ENCODE results near the gene DCAF5. TPM values are rescaled to one million over a fixed set of nuclear protein-coding genes. Genes with fewer than 3 reads are reported as not detected.

Gene DCAF5
- total and polyA plus RNA-seq, 3 experiments from 2014 or later: 31.2 to 91.7 (median 32.9) TPM

DNA sequence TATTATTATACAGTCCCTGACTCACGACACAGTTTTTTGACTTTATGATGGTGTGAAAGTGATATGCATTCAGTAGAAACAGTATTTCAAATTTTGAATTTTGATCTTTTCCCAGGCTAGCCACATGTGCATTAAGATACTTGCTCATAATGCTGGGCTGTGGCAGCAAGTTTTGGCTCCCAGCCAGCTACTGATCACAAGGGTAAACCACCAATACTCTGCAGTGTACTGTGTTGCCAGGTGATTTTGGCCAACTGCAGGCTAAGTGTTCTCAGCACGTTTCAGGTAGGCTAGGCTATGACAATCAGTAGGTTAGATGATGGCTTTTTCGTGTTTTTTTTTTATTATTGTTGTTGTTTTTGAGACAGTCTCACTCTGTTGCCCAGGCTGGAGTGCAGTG is 104.5 kb downstream of the DCAF5 start:
- CTCF ChIA-PET: no interaction called here
- H3K4me1 ChIP-seq (ENCODE audit: insufficient read depth, low read length): no peaks in the 10 kb centered on the region
- POLR2A ChIA-PET: no interaction called here
- Mint-ChIP-seq H3K36me3 (peaks cover 0 to 26% (median 9%) of the 10 kb centered on the region in 3 donors), H3K4me1 (peaks cover 0 to 5% (median 4%) of the 10 kb centered on the region in 3 donors), H3K27ac (peak overlapping the region in 5 of 8 donors; percentile 8 to 45 (median 43)), H3K9me3 (no peaks in the 10 kb centered on the region), H3K27me3 (peaks cover 0 to 3% of the 10 kb centered on the region in 2 donors), H3K4me3 (no peak overlapping the region)
- peaks cover 10% of the 10 kb centered on the region for H3K36me3 ChIP-seq (ENCODE audit: insufficient read depth, low read length)
- H3K27me3 ChIP-seq (ENCODE audit: insufficient read depth, low read length, poor library complexity, severe bottlenecking): no peaks in the 10 kb centered on the region
- peak in 1 of 5 donors; percentile 36 for DNase-seq
- H3K9me3 ChIP-seq (ENCODE audit: low read length): no peaks in the 10 kb centered on the region
- H3K4me3 ChIP-seq (ENCODE audit: low read length): no peak overlapping the region
- no peak overlapping the region for H3K27ac ChIP-seq (ENCODE audit: low read depth, low read length)

DNA sequence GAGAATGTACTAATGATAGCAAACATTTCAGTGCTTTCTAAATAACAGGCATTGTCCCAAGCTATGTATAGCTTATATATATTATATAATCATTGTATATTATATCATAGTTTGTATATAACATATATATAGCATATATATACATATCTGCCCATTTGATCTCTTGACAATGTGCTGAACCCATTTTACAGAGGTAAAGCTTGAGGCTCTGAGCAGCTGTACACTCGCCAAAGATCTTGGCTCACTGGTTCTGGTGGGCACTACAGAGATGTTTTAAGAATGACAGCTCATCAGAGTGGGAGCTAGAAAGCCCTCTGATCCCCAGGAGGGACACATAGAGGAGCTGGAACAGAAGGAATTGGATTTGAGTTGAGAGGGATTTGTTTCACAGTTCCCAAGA is 105.7 kb downstream of the DCAF5 start:
- CTCF ChIA-PET: no interaction called here
- H3K4me1 ChIP-seq (ENCODE audit: insufficient read depth, low read length): no peaks in the 10 kb centered on the region
- POLR2A ChIA-PET: no interaction called here

DNA sequence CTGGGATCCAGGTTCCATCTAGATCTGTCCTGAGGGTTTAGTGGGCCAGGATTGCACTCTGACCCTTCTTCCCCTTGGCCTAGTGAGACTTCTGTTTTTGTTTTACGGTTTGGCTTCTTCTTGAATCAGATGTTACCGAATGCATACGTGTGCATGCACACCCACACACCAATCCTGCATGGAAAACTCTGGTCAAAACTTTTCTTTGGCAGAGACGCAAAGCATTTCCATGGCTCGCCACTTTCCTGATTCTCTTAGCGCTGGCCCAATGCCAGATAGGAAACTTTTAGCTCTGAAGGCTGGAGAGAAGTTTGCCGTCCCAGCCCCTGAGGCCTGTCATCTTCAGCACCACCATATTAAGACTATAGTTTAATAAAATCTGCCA is 106.5 kb downstream of the DCAF5 start:
- no peaks in the 10 kb centered on the region for H3K36me3 ChIP-seq (ENCODE audit: insufficient read depth, low read length)
- ChIA-PET POLR2A (no interaction called here), CTCF (no interaction called here)
- peaks cover 0 to 11% (median 1%) of the 10 kb centered on the region in 3 donors for H3K36me3 Mint-ChIP-seq
- no peaks in the 10 kb centered on the region for H3K9me3 ChIP-seq (ENCODE audit: low read length)
- peaks cover 6 to 7% of the 10 kb centered on the region in 2 donors for H3K27me3 Mint-ChIP-seq
- no peaks in the 10 kb centered on the region for H3K9me3 Mint-ChIP-seq
- H3K27me3 ChIP-seq (ENCODE audit: insufficient read depth, low read length, poor library complexity, severe bottlenecking): no peaks in the 10 kb centered on the region
- H3K4me1 Mint-ChIP-seq: peaks cover 0 to 16% (median 5%) of the 10 kb centered on the region in 3 donors
- no peak overlapping the region for H3K27ac ChIP-seq (ENCODE audit: low read depth, low read length)
- no peak overlapping the region for H3K4me3 Mint-ChIP-seq
- no peak overlapping the region for H3K27ac Mint-ChIP-seq
- no peaks in the 10 kb centered on the region for H3K4me1 ChIP-seq (ENCODE audit: insufficient read depth, low read length)
- H3K4me3 ChIP-seq (ENCODE audit: low read length): no peak overlapping the region
- DNase-seq: no peak

More for the DNA sequence above, 105.7 kb downstream of the DCAF5 start:
- H3K36me3 Mint-ChIP-seq: peaks cover 0 to 14% (median 4%) of the 10 kb centered on the region in 3 donors
- H3K4me3 ChIP-seq (ENCODE audit: low read length): no peak overlapping the region
- H3K4me1 Mint-ChIP-seq: peaks cover 0 to 16% (median 5%) of the 10 kb centered on the region in 3 donors
- H3K27ac Mint-ChIP-seq: peak overlapping the region in 1 of 8 donors; percentile 37
- no peaks in the 10 kb centered on the region for H3K9me3 Mint-ChIP-seq
- no peak for DNase-seq
- H3K36me3 ChIP-seq (ENCODE audit: insufficient read depth, low read length): no peaks in the 10 kb centered on the region
- no peak overlapping the region for H3K27ac ChIP-seq (ENCODE audit: low read depth, low read length)
- H3K27me3 ChIP-seq (ENCODE audit: insufficient read depth, low read length, poor library complexity, severe bottlenecking): no peaks in the 10 kb centered on the region
- H3K9me3 ChIP-seq (ENCODE audit: low read length): no peaks in the 10 kb centered on the region
- H3K4me3 Mint-ChIP-seq: no peak overlapping the region
- H3K27me3 Mint-ChIP-seq: peaks cover 0 to 3% of the 10 kb centered on the region in 2 donors

DNA sequence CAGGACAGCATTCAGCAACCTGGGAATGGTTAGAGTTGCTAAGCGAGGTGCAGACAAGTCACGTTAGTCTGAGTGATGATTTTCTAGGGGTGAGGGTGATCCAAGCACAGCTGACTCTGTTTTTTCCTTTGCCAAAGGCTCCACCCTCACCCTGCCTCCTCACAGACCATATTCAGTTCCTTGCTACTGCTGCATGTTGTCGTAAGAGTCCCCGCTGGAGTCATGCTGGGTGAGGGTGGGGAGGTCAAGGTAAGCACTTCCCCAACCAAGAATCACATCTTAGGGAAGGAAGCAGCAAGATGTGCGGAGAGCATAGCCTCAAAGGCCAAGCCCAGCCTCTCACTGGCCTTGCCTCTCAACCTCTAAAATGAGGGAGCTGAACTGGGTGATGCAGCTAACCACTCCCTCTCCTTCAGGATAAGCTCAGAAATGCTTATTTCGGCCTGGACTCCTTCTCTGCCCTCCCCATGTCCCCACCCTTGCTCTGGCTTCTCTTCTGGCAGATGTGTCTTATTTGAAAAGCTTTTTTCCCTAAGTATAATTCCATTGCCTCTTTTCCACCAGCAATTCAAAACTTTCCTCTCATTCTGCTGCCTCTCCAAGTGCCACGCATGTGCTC is 107.0 kb downstream of the DCAF5 start:
- Mint-ChIP-seq H3K4me3 (no peak overlapping the region), H3K36me3 (peaks cover 0 to 8% (median 1%) of the 10 kb centered on the region in 3 donors), H3K9me3 (no peaks in the 10 kb centered on the region), H3K4me1 (peaks cover 0 to 16% (median 5%) of the 10 kb centered on the region in 3 donors), H3K27ac (peak overlapping the region in 2 of 8 donors; percentile 5 to 59), H3K27me3 (peaks cover 10% of the 10 kb centered on the region in 2 donors)
- no peak for DNase-seq
- no peaks in the 10 kb centered on the region for H3K36me3 ChIP-seq (ENCODE audit: insufficient read depth, low read length)
- ChIA-PET POLR2A (interaction anchor here (0.5 kb wide), 1 partner anchor 60 kb away, joined by 3 read pairs; no protein-coding TSS in a partner anchor), CTCF (no interaction called here)
- H3K4me3 ChIP-seq (ENCODE audit: low read length): no peak overlapping the region
- no peaks in the 10 kb centered on the region for H3K4me1 ChIP-seq (ENCODE audit: insufficient read depth, low read length)
- no peaks in the 10 kb centered on the region for H3K9me3 ChIP-seq (ENCODE audit: low read length)
- H3K27me3 ChIP-seq (ENCODE audit: insufficient read depth, low read length, poor library complexity, severe bottlenecking): no peaks in the 10 kb centered on the region
- H3K27ac ChIP-seq (ENCODE audit: low read depth, low read length): no peak overlapping the region

DNA sequence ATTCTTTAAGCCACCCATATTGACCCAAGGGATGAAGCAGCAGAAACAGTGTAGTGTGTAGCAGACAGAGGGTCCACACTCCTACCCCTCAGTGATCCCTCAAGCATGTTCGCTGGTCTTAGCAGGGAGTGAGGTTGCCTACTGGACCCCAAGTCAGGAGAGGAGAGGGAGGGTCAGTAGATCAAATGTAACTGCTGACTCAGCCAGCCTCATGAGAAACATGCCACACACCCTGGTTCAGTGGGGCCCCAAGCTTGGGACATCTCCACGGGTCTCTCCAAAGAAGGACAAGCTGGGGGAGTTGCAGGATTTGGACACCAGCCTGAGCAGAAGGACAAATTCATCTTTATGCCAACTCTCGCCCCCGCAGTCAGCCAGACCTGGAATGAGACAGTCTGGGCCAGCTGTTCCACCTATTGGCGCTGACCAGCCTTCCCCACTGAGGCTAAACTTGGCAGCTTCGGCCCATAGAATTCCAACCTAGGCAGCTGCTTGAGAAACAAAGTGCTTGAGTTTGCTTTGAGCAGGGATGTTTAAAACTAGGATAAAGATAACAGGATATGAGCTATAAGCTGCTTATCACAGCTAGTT is 107.9 kb downstream of the DCAF5 start:
- Histone ChIP-seq H3K4me3 (ENCODE audit: low read length) (no peak overlapping the region), H3K36me3 (ENCODE audit: insufficient read depth, low read length) (no peaks in the 10 kb centered on the region), H3K9me3 (ENCODE audit: low read length) (no peaks in the 10 kb centered on the region), H3K27ac (ENCODE audit: low read depth, low read length) (no peak overlapping the region), H3K27me3 (ENCODE audit: insufficient read depth, low read length, poor library complexity, severe bottlenecking) (no peaks in the 10 kb centered on the region), H3K4me1 (ENCODE audit: insufficient read depth, low read length) (no peaks in the 10 kb centered on the region)
- H3K9me3 Mint-ChIP-seq: no peaks in the 10 kb centered on the region
- H3K27me3 Mint-ChIP-seq: peaks cover 10 to 13% of the 10 kb centered on the region in 2 donors
- DNase-seq: no peak
- ChIA-PET CTCF (no interaction called here), POLR2A (interaction anchor here (0.5 kb wide), 1 partner anchor 60 kb away, joined by 3 read pairs; no protein-coding TSS in a partner anchor)
- peaks cover 0 to 16% (median 5%) of the 10 kb centered on the region in 3 donors for H3K4me1 Mint-ChIP-seq
- H3K36me3 Mint-ChIP-seq: peaks cover 0 to 3% (median 0%) of the 10 kb centered on the region in 3 donors
- peak overlapping the region in 2 of 8 donors; percentile 19 to 51 for H3K27ac Mint-ChIP-seq
- no peak overlapping the region for H3K4me3 Mint-ChIP-seq

DNA sequence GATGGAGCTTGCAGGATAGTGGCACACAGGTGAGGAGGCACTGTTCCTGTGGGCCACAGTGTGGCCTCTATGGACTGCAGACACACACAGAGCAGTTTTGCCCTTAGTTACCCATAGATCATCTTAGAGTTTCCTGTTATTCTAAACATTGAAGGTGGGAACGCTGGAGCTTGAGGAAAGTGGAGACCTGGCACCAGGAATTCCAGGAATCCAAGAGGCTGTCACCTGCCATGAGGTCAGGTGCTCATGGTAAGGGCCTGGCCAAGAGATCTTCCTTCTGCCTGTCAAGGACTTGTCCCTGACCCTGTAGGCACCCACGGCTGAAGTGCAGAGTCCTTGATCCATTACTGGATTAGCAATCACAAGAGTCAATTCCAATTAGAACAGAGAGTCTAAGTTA is 108.6 kb downstream of the DCAF5 start:
- no peaks in the 10 kb centered on the region for H3K9me3 Mint-ChIP-seq
- H3K4me1 Mint-ChIP-seq: peaks cover 0 to 16% (median 5%) of the 10 kb centered on the region in 3 donors
- Histone ChIP-seq H3K4me1 (ENCODE audit: insufficient read depth, low read length) (no peaks in the 10 kb centered on the region), H3K4me3 (ENCODE audit: low read length) (no peak overlapping the region), H3K36me3 (ENCODE audit: insufficient read depth, low read length) (no peaks in the 10 kb centered on the region), H3K9me3 (ENCODE audit: low read length) (no peaks in the 10 kb centered on the region), H3K27ac (ENCODE audit: low read depth, low read length) (no peak overlapping the region), H3K27me3 (ENCODE audit: insufficient read depth, low read length, poor library complexity, severe bottlenecking) (no peaks in the 10 kb centered on the region)
- ChIA-PET CTCF (no interaction called here), POLR2A (no interaction called here)
- H3K4me3 Mint-ChIP-seq: no peak overlapping the region
- H3K27me3 Mint-ChIP-seq: peaks cover 11 to 15% of the 10 kb centered on the region in 2 donors
- H3K36me3 Mint-ChIP-seq: no peaks in the 10 kb centered on the region
- H3K27ac Mint-ChIP-seq: peak overlapping the region in 1 of 8 donors; percentile 22
- DNase-seq: no peak

DNA sequence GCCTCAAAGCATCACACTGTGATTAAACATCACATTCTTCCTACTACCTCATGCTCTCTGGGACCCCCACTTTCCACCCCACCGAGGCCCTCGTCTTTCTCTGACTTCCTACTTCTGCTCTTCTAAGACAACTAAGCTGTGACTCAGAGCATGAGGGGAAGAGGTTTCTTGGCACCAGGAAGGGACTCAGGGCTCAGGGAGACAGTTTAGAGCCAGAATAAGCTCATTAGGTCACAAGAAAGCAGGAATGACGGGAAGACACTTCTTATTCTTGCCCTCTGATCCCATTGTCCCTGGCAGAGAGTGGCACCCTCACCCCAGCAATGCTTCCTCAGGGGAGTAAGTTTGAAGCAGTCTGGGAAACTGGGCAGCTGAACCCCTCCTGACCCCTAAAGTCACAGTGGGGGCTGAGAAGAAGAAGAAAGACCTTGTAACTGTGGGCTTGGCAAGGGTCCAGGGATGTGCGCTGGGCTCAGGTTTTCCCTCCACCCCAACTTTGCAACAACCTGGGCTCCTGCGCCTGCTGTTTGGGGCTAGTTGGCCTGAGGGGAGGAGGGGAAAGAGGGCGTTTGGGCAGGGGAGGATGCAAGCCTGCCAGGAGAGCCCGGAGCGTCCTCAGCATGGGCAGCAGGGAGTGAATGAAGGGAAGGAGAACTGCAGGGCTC is 109.2 kb downstream of the DCAF5 start:
- DNase-seq: no peak
- Mint-ChIP-seq H3K36me3 (no peaks in the 10 kb centered on the region), H3K27me3 (peaks cover 16 to 21% of the 10 kb centered on the region in 2 donors), H3K4me1 (peaks cover 0 to 16% (median 5%) of the 10 kb centered on the region in 3 donors), H3K27ac (peak overlapping the region in 2 of 8 donors; percentile 20 to 22), H3K4me3 (no peak overlapping the region), H3K9me3 (no peaks in the 10 kb centered on the region)
- CTCF ChIA-PET: no interaction called here
- Histone ChIP-seq H3K9me3 (ENCODE audit: low read length) (no peaks in the 10 kb centered on the region), H3K4me3 (ENCODE audit: low read length) (no peak overlapping the region), H3K27ac (ENCODE audit: low read depth, low read length) (no peak overlapping the region), H3K36me3 (ENCODE audit: insufficient read depth, low read length) (no peaks in the 10 kb centered on the region), H3K27me3 (ENCODE audit: insufficient read depth, low read length, poor library complexity, severe bottlenecking) (no peaks in the 10 kb centered on the region), H3K4me1 (ENCODE audit: insufficient read depth, low read length) (no peaks in the 10 kb centered on the region)
- POLR2A ChIA-PET: no interaction called here
